GM18858 (cell line): ENCODE measurements around the gene SLC25A23.
"Not testable (repeated sequence)": the region's sequence is repeated elsewhere in the genome, so short reads cannot be mapped to it uniquely, and the experiment has no call there.

ENCODE experiments used
- ATAC-seq: cut with Tn5 transposase; IDR thresholded peaks from one replicate; pipeline ENCODE4 v1.9.1; 2021; ENCODE audit not compliant: unreplicated experiment

The SLC25A23 gene

GRCh38 chr19:6406401-6406800 is 53.2 kb downstream of the SLC25A23 start:
- no peak for ATAC-seq

- ATAC-seq = no peak
Observed at GRCh38 chr19:6402837-6403608, 56.6 kb downstream of the SLC25A23 start.

GRCh38 chr19:6402058-6402457 is 57.5 kb downstream of the SLC25A23 start:
- ATAC-seq = no peak

GRCh38 chr19:6400062-6400944 is 59.3 kb downstream of the SLC25A23 start:
- ATAC-seq = not testable (repeated sequence)

GRCh38 chr19:6396305-6396704 is 63.3 kb downstream of the SLC25A23 start:
- no peak for ATAC-seq

- no peak for ATAC-seq
Observed at GRCh38 chr19:6394831-6395230, 64.8 kb downstream of the SLC25A23 start.

GRCh38 chr19:6393983-6394412 is 65.6 kb downstream of the SLC25A23 start:
- ATAC-seq = no peak

GRCh38 chr19:6393074-6393982 is 66.3 kb downstream of the SLC25A23 start, which contains the start of gene GTF2F1:
Gene GTF2F1, minus strand, starts transcription at chr19:6393164. Its CDS starts 169 bp downstream, at chr19:6392995.
- peak; percentile 60 for ATAC-seq

GRCh38 chr19:6392221-6393073 is 67.1 kb downstream of the SLC25A23 start:
- ATAC-seq = no peak
